Bronchial epithelial cell (primary cell): ENCODE data around the gene OPA1. TPM values are rescaled to one million over a fixed set of nuclear protein-coding genes. Genes with fewer than 3 reads are reported as not detected.

Source experiments
- DNase-seq: peaks from one replicate; pipeline ENCODE4 v3.0.0-alpha.2; 2010; ENCODE audit warnings: low read depth
- FAIRE-seq: peaks from 2 replicates; lab custom pipeline; 2011; peaks lifted over from hg19 to GRCh38; lab: Jason Lieb, UNC
- H3K27me3 ChIP-seq: 2 replicates; pipeline ENCODE4 v1.5.1; 2011; ENCODE audit warnings: low read length; ENCODE audit not compliant: control insufficient read depth, insufficient read depth
- H3K36me3 ChIP-seq: 2 replicates; pipeline ENCODE4 v1.5.1; 2011; ENCODE audit warnings: low read length; ENCODE audit not compliant: control insufficient read depth, insufficient read depth
- H3K4me3 ChIP-seq: 2 replicates; pipeline ENCODE4 v1.5.1; 2011; ENCODE audit warnings: mild to moderate bottlenecking, low read depth, low read length, control low read depth
- total RNA-seq: library from RNA; depleted of rRNA; stranded (reverse); fragments of >200 nt; gene quantifications from 2 replicates; pipeline ENCODE4 v1.2.1, GENCODE V29; 2014
- TF ChIP-seq, protein P1 (sequence below): IDR thresholded peaks from 2 replicates; pipeline ENCODE4 v1.5.1; 2011; ENCODE audit warnings: mild to moderate bottlenecking, moderate library complexity, low read length, control low read depth, inconsistent platforms; ENCODE audit not compliant: insufficient read depth, severe bottlenecking

The OPA1 gene
- total RNA-seq, 1 donor from 2014 or later, result 79.8 TPM

GRCh38 chr3:193552923-193553322, 40.1 kb upstream of the OPA1 start:
- FAIRE-seq, result no peak
- TF ChIP-seq, protein P1, sequence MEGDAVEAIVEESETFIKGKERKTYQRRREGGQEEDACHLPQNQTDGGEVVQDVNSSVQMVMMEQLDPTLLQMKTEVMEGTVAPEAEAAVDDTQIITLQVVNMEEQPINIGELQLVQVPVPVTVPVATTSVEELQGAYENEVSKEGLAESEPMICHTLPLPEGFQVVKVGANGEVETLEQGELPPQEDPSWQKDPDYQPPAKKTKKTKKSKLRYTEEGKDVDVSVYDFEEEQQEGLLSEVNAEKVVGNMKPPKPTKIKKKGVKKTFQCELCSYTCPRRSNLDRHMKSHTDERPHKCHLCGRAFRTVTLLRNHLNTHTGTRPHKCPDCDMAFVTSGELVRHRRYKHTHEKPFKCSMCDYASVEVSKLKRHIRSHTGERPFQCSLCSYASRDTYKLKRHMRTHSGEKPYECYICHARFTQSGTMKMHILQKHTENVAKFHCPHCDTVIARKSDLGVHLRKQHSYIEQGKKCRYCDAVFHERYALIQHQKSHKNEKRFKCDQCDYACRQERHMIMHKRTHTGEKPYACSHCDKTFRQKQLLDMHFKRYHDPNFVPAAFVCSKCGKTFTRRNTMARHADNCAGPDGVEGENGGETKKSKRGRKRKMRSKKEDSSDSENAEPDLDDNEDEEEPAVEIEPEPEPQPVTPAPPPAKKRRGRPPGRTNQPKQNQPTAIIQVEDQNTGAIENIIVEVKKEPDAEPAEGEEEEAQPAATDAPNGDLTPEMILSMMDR, result no peak
- DNase-seq, result no peak

DNA sequence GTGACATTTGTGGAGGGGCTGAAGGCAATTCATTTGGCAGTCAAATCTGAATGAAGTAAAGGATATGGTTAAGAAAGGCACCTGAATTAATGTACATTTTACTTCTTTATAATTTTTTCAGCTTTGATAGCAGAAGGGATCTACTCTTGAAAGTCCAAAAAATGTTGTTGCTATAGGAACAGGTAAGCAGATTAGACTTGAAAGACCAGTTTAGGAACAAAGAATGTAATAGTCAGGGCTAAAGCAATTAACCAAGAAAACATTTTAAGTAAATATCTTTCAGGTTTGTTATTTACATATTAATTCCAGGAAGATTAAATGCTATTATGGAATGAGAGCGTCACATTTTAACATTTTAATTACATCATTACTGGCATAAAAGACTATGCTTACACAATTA, 39.4 kb upstream of the OPA1 start:
- peak; percentile 12 for DNase-seq
- H3K36me3 ChIP-seq, result no peaks in the 10 kb centered on the region
- H3K27me3 ChIP-seq, result no peaks in the 10 kb centered on the region
- no peak for FAIRE-seq
- no peak overlapping the region for H3K4me3 ChIP-seq
- TF ChIP-seq, protein P1, result no peak

More at GRCh38 chr3:193552923-193553322, 40.1 kb upstream of the OPA1 start:
- Histone ChIP-seq H3K27me3 (no peaks in the 10 kb centered on the region), H3K36me3 (no peaks in the 10 kb centered on the region), H3K4me3 (no peak overlapping the region)

DNA sequence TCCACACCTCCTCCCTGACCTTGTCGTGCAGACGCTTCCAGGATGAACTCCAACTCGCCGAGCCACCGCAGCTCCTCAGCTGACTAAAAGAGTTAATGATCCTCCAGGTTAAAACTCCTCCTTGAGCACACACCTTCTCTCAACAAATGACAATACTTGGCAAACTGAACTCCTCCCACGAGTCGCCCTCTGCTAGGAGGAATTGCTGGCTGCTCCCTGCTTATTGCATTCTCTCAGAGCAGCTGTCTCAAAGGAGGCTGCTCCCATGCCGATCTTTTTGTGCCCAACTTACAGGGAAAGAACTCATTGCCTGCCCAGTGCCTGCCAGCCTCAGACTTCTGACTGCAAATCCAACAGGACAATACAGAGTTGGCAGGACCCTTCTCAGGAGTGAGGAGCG, 38.2 kb upstream of the OPA1 start, which contains the start of gene ATP13A4:
TSS of gene ATP13A4 (minus strand) at position 85 of the 400 bp plus-strand sequence. CDS start 96 bp downstream, outside the sequence.
- Histone ChIP-seq H3K4me3 (peak within 1 kb of the TSS; percentile 19), H3K36me3 (no peaks in the 10 kb centered on the region), H3K27me3 (no peaks in the 10 kb centered on the region)
- TF ChIP-seq, protein P1, result no peak
- peak; percentile 64 for FAIRE-seq
- DNase-seq, result peak; percentile 45

DNA sequence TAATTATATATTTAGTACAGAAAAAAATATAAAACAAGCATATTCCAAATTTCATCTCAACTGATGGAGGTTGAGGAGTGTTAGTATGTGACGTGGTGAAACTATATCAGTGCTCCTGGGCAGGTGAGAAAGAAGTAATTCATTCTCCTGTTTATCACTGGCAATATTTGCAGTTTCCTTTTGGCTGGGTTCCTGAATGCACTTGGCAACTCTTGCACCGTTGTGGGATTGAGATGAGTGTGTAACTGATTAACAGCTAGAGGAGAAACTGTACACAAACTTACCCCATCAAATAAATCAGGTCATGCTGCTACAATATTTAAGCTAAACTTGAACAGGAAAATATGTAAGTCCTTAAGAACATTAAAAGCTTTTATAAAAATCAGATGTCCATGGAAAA, 36.2 kb upstream of the OPA1 start:
- no peak for FAIRE-seq
- TF ChIP-seq, protein P1, result no peak

GRCh38 chr3:193559100-193559499, 33.9 kb upstream of the OPA1 start:
- DNase-seq (peak; percentile 33), FAIRE-seq (no peak)
- no peak overlapping the region for H3K4me3 ChIP-seq
- TF ChIP-seq, protein P1, result no peak
- no peaks in the 10 kb centered on the region for H3K36me3 ChIP-seq
- H3K27me3 ChIP-seq, result no peaks in the 10 kb centered on the region

More for the DNA sequence above, 36.2 kb upstream of the OPA1 start:
- no peak overlapping the region for H3K4me3 ChIP-seq
- no peaks in the 10 kb centered on the region for H3K36me3 ChIP-seq
- DNase-seq, result peak; percentile 18
- no peaks in the 10 kb centered on the region for H3K27me3 ChIP-seq

DNA sequence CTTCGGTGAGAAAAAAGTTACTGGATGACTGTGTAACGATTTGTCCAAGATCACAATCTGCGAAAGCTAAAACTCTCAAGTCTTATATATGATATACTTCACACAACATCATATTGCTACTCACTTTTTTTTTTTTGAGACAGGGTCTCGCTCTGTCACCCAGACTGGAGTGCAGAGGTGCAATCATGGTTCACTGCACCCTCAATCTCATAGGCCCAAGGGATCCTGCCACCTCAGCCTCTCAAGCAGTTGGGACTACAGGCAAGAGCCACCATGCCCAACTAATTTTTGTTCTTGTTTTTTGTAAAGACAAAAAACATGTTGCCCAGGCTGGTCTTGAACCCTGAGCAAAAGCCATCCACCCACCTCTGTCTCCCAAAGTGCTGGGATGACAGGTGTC, 32.9 kb upstream of the OPA1 start:
- TF ChIP-seq, protein P1, result no peak
- Histone ChIP-seq H3K4me3 (no peak overlapping the region), H3K27me3 (no peaks in the 10 kb centered on the region), H3K36me3 (no peaks in the 10 kb centered on the region)
- no peak for DNase-seq
- FAIRE-seq, result no peak
